Measurements from ENCODE around the gene MINDY4.

GRCh38 chr7:30861612-30862011 is 90.4 kb downstream of the MINDY4 start:
- TF ChIP-seq YY1 (IDR thresholded peaks at IDR 0.05; ENCODE audit: insufficient read depth, insufficient read length) (no peak), SUZ12 (IDR thresholded peaks at IDR 0.05; ENCODE audit: extremely low read depth, insufficient read depth, insufficient read length) (no peak)

Measured in NT2/D1 (cell line).